Activated CD4-positive, alpha-beta T cell treated with anti-CD3 and anti-CD28 coated beads, Interleukin-10, Interleukin-2, amounts not matched to agents 100 ng/mL and 50 ng/mL, durations not matched to agents 16 hours and 8 hours (primary cell): ENCODE results near the gene EIF3J.

Experiments
- DNase-seq: peaks from one replicate; pipeline ENCODE4 v3.0.0-alpha.2; 2020

Gene EIF3J

GRCh38 chr15:44595656-44596510 is 58.9 kb downstream of the EIF3J start:
- peak; percentile 34 for DNase-seq

DNA sequence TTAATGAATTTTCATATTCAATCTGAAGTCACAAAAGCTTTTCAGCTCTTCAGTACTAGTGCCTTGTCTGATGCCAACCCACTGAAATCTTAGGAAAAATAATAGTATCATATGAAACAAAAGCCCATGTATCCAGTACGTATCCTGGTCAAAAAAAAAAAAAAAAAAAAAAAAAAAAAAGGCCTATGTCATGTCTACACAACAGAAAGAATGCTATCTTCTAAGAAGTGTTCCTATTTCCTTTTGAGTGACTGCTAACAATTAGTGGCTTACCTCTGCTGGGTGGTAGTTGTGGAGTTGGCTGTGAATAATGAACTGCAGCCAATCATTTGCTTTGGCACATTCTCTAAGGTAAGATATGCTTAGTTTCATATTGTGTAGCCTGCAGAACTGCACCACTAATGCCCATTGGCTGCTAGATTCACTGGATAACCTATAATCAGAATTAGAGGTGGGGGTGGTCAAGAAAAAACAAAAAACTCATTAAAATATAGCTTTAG is 59.6 kb downstream of the EIF3J start:
- DNase-seq, result peak; percentile 38

DNA sequence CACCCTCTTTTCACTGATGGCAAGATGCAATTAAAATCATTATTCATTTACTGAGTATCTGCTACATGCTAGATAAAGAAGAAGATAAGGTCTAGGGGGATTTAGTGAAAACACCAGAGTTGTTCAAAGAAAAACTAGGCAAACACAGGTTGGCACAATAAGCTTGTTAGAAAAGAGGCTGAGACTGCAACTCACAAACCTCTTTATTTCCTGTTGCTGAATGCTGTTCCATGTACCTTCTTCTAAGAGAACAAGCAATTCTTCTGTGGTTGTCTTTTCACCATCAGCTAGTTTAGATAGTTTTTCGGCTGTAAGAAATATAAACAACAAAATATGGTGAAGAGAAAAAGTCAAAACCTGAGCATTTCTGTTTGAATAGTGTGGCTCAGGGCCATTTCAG is 61.1 kb downstream of the EIF3J start:
- DNase-seq, result no peak

GRCh38 chr15:44598892-44599291 is 61.9 kb downstream of the EIF3J start:
- no peak for DNase-seq

DNA sequence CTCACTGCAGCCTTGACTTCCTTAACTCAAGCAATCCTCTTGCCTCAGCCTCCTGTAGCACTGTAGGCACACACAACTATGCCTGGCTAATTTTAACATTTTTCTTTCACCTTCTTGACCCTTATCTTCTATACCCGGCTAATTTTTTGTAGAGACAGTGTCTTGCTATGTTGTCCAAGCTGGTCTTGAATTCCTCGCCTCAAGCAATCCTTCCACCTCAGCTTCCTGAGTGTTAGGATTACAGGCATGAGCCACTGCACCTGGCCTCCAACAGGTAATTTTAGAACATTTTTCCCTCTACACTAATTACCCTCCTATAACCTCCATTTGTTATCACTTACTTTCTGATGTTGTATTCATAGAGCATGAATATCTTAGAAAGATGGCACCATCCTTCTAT is 66.2 kb downstream of the EIF3J start:
- DNase-seq, result no peak

DNA sequence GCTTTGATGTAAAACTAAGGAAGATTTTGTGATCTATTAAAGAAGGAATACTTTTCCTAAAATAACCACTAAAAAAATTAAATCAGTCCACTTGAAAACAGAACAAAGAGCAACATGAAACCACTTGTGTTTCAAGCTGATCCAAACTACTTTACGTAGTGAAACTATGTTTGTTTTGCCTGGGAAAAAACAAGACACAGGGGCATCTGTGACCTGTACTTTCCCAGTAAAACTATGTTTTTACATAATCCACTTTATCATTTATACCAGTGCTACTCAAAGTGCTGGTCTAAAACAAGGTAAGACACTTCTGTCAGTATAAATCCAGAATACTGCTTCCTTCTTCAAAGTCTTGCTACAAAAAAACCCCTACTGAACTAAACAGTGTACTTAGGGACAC is 69.8 kb downstream of the EIF3J start:
- no peak for DNase-seq
